ENCODE measurements around the gene SELENOO.
A peak's percentile ranks its signal among the peaks of the same experiment; 100 is the strongest.

Gene SELENOO, protein sequence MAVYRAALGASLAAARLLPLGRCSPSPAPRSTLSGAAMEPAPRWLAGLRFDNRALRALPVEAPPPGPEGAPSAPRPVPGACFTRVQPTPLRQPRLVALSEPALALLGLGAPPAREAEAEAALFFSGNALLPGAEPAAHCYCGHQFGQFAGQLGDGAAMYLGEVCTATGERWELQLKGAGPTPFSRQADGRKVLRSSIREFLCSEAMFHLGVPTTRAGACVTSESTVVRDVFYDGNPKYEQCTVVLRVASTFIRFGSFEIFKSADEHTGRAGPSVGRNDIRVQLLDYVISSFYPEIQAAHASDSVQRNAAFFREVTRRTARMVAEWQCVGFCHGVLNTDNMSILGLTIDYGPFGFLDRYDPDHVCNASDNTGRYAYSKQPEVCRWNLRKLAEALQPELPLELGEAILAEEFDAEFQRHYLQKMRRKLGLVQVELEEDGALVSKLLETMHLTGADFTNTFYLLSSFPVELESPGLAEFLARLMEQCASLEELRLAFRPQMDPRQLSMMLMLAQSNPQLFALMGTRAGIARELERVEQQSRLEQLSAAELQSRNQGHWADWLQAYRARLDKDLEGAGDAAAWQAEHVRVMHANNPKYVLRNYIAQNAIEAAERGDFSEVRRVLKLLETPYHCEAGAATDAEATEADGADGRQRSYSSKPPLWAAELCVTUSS

DNA sequence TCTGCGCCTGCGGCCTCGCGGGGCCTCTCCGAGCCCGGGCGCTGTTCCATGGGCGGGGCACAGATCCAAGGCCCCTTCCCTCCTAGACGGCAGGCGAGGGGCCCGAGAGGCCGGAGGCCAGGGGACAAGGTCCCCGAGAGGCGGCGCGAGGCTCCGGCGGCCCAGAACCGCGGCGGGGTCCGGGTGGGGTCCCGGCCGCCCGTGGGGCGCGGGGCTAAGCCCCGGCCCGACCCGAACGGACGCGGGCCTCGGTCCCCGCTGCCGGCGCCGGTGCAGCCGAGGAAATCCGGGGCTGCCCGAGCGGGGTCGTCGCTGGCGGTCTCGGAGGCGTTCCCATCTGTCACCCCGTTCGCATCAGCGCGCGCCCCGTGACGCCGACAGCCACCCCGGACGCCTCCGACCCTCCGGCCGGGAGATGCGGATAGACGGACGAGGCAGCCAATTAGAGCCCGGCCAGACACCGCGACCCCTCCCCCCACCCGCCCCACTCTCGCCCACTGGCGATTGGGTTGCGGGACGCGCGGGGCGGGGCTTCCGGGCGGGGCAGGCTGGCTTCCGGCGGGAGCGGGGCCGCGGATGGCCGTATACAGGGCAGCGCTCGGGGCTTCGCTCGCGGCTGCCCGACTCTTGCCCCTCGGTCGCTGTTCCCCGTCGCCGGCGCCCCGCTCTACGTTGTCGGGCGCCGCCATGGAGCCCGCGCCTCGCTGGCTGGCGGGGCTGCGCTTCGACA is at the start of gene SELENOO:
Gene SELENOO, plus strand, starts transcription at position 551 of the 730 bp plus-strand sequence. Its CDS starts 26 bp downstream, at position 577.
- CTCF ChIA-PET, result no interaction called here
- peaks cover 29% of the 10 kb centered on the region for H3K36me3 Mint-ChIP-seq

DNA sequence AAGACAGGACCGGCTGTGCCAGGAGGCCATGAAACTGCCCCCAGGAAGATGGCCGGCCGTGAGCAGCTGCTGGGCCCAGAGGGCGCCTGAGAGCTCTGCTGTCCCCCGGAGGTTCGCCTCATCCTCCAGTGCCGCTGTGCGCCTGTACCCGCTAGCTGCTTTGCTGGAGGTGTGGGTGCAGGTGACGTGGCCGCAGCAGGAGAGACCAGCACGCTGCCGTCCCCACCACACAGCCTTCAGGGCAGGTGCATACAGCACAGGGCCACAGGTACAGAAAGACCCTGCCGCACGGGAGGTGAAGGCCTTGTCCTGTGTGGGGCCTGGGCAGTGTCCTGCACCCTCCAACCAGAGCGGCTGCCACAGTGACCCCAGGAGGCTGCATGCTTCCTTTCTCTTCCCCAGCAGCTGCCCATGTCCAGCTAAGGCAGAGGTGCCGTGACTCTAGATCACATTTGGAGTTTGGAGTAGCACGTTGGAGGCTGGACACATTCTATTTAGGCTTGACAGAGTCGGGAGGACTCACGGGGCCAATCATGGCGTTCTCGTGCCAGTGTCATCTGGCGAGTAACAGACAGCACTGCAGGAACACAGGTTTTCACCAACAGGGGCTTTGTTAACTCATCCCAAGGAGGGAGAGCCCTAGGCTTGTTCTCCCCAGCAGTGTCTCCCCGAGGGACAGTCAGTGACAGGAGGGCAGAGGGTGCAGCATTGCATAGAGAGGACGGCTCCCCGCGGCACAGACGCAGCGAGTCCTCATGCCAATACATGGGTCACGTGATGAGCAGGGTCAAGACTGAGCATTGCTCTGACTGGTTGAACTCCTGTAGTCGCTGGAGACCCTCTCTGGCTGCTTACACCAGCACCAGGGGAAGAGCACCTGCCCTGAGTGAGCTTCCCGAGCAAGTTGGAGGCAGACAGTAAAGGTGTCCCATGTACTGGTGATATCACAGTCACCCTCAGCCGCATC is 49.0 kb upstream of the SELENOO start:
- Mint-ChIP-seq H3K9me3 (no peaks in the 10 kb centered on the region), H3K4me1 (no peaks in the 10 kb centered on the region), H3K36me3 (no peaks in the 10 kb centered on the region), H3K27ac (no peak overlapping the region), H3K4me3 (no peak overlapping the region), H3K27me3 (peaks cover 36% of the 10 kb centered on the region)
- DNase-seq, result no peak
- CTCF ChIA-PET, result interaction anchor here (1.1 kb wide), 1 partner anchor 8 kb away, joined by 4 read pairs; no protein-coding TSS in a partner anchor

More for the DNA sequence above, at the start of gene SELENOO:
- no peaks in the 10 kb centered on the region for H3K27me3 Mint-ChIP-seq
- H3K9me3 Mint-ChIP-seq, result no peaks in the 10 kb centered on the region
- H3K27ac Mint-ChIP-seq, result peak within 1 kb of the TSS; percentile 75
- peaks cover 30% of the 10 kb centered on the region for H3K4me1 Mint-ChIP-seq
- H3K4me3 Mint-ChIP-seq, result peak within 1 kb of the TSS; percentile 87
- DNase-seq, result peak; percentile 94

DNA sequence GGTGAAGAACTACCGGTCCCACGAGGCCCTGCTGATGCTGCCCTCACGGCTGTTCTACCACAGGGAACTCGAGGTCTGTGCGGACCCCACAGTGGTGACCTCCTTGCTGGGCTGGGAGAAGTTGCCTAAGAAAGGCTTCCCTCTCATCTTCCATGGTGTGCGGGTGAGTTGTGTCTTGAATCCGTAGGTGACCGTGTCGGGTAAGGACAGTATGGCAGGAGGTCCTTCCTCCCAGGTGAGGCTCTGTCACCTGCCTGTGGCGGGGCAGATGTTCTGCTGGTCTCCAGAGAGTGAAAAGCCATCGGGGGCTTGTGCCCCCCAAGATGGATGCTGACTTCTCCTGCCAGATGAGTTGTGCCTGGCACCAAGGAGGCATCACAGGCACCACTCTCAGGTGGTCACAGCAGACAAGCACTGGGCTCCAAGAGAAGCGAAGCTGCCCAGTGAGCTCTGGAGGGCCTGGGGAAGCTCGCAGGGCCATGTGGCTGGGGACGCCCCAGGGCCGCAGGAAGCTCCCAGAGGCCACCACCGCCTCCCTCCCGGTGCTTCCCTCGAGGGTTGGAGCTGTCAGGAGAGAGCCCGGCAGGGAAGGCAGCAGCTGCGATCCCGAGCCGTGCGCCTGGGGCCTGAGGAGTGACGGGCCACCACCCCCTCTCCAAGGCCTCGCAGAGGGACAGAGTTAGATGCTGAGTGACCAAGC is 47.6 kb upstream of the SELENOO start:
- Mint-ChIP-seq H3K27me3 (peaks cover 40% of the 10 kb centered on the region), H3K4me3 (no peak overlapping the region), H3K4me1 (no peaks in the 10 kb centered on the region), H3K36me3 (no peaks in the 10 kb centered on the region), H3K9me3 (no peaks in the 10 kb centered on the region), H3K27ac (no peak overlapping the region)
- CTCF ChIA-PET, result interaction anchor here (1.1 kb wide), 1 partner anchor 10 kb away, joined by 4 read pairs; no protein-coding TSS in a partner anchor
- no peak for DNase-seq

DNA sequence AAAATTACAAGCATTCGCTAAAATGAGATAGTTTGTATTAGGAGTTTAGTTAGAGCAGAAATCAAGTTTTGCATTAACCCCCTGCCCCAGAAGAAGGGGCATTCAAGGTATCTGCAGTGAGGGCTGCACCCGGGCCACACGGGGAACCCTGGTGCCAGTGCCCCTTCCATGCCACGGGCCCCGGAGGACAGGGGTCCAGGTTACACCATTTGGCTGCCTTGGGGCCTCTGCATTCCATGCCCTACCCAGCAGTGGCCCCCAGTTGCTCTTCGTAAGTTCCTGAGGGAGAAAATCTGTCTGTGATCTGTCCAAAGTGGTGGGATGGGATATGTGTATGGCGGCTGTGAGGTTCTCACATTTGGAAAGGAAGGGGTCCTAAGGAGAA is 47.1 kb upstream of the SELENOO start:
- CTCF ChIA-PET, result no interaction called here

DNA sequence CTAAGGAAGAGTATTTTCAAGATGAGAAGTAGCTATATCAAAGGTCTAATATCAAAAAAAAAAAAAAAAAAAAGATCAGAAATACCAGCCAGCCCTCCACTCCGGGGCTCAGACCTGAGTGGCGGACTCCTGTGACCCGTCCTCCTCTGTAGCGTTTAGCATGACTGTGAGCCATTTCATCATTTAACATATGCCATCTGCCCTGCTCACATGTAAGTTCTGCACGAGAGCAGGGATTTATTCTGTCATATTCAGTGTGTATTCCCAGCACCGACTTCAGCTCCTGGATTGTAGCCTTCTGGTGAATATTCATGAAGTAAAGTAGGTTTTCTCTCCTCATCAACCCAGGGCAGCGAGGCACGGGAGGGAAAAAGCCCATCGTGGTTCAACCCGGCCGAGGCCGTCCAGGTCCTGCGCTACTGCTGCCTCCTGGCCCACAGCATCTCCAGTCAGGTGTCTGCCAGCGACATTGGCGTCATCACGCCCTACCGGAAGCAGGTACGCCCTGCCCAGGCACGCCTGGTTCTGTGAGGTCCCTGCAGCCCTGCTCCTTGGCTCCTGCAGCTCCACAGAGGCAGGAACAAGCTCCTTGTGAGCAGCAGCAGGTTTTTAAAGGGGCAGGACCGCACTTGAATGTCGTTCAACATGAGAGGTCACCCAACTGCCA is 43.0 kb upstream of the SELENOO start:
- Mint-ChIP-seq H3K36me3 (no peaks in the 10 kb centered on the region), H3K4me3 (no peak overlapping the region), H3K4me1 (no peaks in the 10 kb centered on the region), H3K27ac (no peak overlapping the region), H3K9me3 (no peaks in the 10 kb centered on the region), H3K27me3 (peaks cover 48% of the 10 kb centered on the region)
- CTCF ChIA-PET, result no interaction called here
- no peak for DNase-seq

More for the DNA sequence above, 47.1 kb upstream of the SELENOO start:
- Mint-ChIP-seq H3K4me3 (no peak overlapping the region), H3K36me3 (no peaks in the 10 kb centered on the region), H3K27me3 (peaks cover 44% of the 10 kb centered on the region), H3K4me1 (no peaks in the 10 kb centered on the region), H3K27ac (no peak overlapping the region), H3K9me3 (no peaks in the 10 kb centered on the region)
- no peak for DNase-seq

DNA sequence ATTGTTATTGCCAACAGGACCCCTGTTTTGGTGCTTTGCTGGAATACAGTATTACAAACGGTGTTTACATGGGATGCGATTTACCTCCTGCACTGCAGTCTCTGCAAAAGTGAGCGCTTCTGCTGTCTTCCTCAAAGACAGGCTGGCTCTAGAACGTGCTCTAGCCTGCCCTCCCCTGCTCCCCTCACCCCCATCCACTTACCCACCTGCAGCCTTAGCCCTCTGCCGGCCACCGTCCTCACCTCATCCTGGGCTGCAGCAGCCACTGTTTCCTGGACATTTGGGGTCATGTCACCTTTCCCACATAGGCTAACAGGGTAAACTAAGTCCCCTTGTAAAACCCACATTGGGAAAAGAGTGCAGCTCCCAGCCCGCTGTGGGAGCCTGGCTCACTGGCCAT is 39.9 kb upstream of the SELENOO start:
- Mint-ChIP-seq H3K27ac (no peak overlapping the region), H3K36me3 (no peaks in the 10 kb centered on the region), H3K4me3 (no peak overlapping the region), H3K27me3 (peaks cover 51% of the 10 kb centered on the region), H3K9me3 (no peaks in the 10 kb centered on the region), H3K4me1 (no peaks in the 10 kb centered on the region)
- no peak for DNase-seq
- CTCF ChIA-PET, result no interaction called here

DNA sequence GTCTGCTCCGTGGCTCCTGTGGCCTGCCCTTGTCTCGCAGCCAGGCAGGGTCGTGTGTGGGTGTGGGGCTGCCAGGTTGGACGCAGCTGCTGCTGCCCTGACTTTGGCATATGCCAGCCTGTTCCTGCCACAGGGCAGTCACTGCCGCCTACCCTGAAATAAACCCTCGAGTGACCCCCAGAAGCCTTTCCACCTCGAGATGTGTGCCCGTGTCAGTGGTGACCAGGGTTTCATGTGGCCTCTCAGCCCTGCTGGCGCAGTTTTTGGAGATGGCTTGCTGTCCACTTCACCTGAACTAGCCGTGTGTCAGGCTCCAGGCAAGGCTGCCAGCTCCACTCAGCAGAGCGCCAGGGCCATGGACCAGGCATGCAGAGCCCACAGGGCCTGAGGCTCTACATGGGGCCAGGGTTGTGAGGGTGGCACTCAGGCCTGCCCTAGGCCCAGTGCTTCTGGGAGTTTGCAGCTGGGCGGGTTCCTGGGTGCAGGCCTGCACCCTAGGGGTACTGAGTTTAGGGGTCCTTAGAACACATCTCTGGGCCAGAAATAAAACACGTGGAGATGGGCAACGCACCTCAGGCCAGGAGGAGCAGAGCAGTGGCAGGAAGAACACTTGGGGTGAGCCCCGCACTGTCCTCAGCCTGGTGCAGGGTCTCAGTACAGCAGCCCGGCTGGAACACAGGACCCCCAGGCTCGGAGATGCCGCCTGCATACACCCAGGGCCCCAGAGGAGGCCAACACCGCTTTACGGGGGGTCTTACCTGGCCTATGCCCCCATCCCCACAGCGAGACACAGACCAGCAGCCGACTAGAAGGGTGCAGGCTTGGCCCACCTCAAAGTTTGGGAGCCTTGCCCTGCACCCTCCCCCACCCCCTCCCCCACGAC is 39.1 kb upstream of the SELENOO start:
- no peaks in the 10 kb centered on the region for H3K9me3 Mint-ChIP-seq
- peaks cover 56% of the 10 kb centered on the region for H3K27me3 Mint-ChIP-seq
- no peak for DNase-seq
- CTCF ChIA-PET, result no interaction called here
- H3K4me3 Mint-ChIP-seq, result no peak overlapping the region
- H3K4me1 Mint-ChIP-seq, result no peaks in the 10 kb centered on the region
- H3K27ac Mint-ChIP-seq, result no peak overlapping the region
- H3K36me3 Mint-ChIP-seq, result no peaks in the 10 kb centered on the region

DNA sequence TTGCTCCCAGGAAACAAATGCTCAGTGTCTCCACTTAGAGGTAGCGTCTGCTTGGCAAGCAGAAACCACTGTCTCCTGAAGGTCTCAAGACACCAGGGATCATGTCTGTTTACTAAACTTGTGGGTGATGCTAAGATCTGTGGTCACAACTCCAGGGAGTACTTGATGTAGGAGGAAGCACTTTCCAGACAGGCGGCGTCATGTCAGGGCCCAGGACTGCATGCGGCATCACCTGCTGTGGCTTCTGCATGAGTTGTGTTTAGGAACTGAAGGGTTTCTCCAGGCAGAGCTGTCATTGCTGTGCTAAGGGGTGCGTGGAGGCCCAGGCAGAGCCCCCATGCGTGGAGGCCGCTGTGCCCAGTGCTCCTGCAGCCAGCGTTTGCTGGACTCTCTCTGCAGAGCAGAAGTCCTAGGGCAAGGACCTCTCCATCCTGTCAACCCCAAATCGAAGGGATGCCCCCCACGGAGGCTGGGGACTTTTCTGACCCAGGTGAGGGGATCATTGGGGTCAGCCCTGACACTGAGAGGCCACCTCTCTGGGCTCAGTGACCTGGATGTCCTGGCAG is 38.3 kb upstream of the SELENOO start:
- no peaks in the 10 kb centered on the region for H3K9me3 Mint-ChIP-seq
- DNase-seq, result no peak

DNA sequence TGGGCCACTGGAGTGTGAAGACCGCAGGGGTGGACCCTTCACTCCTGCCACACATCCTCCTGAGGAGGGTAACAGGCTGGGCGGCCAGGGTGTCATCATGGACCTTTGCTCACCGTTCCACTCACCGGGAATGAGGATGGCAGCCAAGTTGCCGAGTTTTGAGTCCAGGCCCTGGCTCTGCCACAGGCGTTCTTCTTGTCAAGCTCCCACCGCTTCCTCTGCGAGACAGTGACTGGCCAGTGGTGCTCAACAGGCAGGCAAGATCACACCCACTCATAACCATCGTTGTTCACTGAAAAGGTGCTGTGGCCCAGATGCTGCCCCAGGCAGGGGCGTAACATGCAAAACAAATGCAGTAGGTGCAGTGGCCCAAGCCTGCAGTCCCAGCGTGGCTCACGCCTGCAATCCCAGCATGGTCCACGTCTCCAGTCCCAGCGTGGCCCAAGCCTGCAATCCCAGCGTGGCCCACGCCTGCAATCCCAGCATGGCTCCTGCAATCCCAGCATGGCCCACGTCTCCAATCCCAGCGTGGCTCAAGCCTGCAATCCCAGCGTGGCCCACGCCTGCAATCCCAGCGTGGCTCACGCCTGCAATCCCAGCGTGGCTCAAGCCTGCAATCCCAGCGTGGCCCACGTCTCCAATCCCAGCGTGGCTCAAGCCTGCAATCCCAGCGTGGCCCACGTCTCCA is 35.2 kb upstream of the SELENOO start:
- CTCF ChIA-PET, result no interaction called here
- H3K4me3 Mint-ChIP-seq, result no peak overlapping the region
- H3K9me3 Mint-ChIP-seq, result no peaks in the 10 kb centered on the region
- no peak for DNase-seq
- peaks cover 61% of the 10 kb centered on the region for H3K27me3 Mint-ChIP-seq
- H3K4me1 Mint-ChIP-seq, result peaks cover 2% of the 10 kb centered on the region
- peaks cover 2% of the 10 kb centered on the region for H3K36me3 Mint-ChIP-seq
- no peak overlapping the region for H3K27ac Mint-ChIP-seq

More for the DNA sequence above, 38.3 kb upstream of the SELENOO start:
- Mint-ChIP-seq H3K4me3 (no peak overlapping the region), H3K4me1 (no peaks in the 10 kb centered on the region), H3K27me3 (peaks cover 61% of the 10 kb centered on the region), H3K27ac (no peak overlapping the region), H3K36me3 (no peaks in the 10 kb centered on the region)
- CTCF ChIA-PET, result no interaction called here

DNA sequence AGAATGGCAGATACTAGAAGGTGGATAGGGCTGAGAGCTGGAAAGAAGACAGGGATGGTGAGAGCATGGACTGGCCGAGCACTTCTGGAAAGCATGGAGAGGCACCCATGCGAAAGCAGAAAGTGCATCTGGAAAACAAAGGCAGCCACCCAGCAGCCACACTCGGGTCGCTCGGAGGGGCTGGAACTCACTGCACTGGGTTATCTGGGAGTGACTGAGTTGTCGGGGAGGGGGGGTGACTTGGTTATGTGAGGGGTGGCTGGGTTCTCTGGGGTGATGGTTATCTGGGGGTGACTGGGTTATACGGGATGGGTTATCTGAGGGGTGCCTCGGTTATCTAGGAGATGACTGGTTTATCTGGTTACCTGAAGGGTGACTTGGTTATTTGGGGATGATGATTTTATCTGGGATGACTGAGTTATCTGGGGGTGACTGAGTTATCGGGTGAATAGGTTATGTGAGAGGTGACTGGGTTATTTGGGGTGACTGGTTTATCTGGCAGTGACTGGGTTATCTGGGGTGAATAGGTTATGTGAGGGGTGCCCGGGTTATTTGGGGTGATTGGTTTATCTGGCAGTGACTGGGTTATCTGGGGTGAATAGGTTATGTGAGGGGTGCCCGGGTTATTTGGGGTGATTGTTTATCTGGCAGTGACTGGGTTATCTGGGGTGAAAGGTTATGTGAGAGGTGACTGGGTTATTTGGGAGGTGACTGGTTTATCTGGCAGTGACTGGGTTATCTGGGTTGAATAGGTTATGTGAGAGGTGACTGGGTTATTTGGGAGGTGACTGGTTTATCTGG is 32.9 kb upstream of the SELENOO start:
- no peak overlapping the region for H3K27ac Mint-ChIP-seq
- CTCF ChIA-PET, result no interaction called here

More for the DNA sequence above, 32.9 kb upstream of the SELENOO start:
- Mint-ChIP-seq H3K36me3 (peaks cover 2% of the 10 kb centered on the region), H3K9me3 (no peaks in the 10 kb centered on the region), H3K4me3 (no peak overlapping the region), H3K4me1 (peaks cover 4% of the 10 kb centered on the region), H3K27me3 (peaks cover 63% of the 10 kb centered on the region)
- DNase-seq, result no peak

All from activated naive CD4-positive, alpha-beta T cell treated with anti-CD3 and anti-CD28 coated beads, Interleukin-2, amount 10 ng/mL, durations not matched to agents 7 days and 5 days (primary cell).